Retinal pigment epithelial cell (primary cell): ENCODE data around the gene SHLD1.

ENCODE experiments used
- DNase-seq: peaks from one replicate; pipeline ENCODE4 v3.0.0-alpha.2; 2010; ENCODE audit warnings: low read depth
- H3K4me3 ChIP-seq: 2 replicates; pipeline ENCODE4 v1.5.1; 2011; ENCODE audit warnings: mild to moderate bottlenecking, low read length, control low read depth, moderate library complexity
- CTCF ChIP-seq: conservative IDR thresholded peaks from 2 replicates; pipeline ENCODE4 v1.5.1; 2011; ENCODE audit warnings: low read depth, low read length, control low read depth, inconsistent platforms

Gene SHLD1

GRCh38 chr20:5807431-5807830 is 57.2 kb downstream of the SHLD1 start:
- no peak overlapping the region for H3K4me3 ChIP-seq
- TF ChIP-seq CTCF = no peak

GRCh38 chr20:5808901-5809300 is 58.7 kb downstream of the SHLD1 start:
- H3K4me3 ChIP-seq = no peak overlapping the region
- no peak for DNase-seq
- TF ChIP-seq CTCF = no peak

More at GRCh38 chr20:5807431-5807830, 57.2 kb downstream of the SHLD1 start:
- DNase-seq = no peak

- no peak overlapping the region for H3K4me3 ChIP-seq
- no peak for TF ChIP-seq CTCF
- DNase-seq = no peak
Observed at GRCh38 chr20:5809495-5809894, 59.3 kb downstream of the SHLD1 start.

GRCh38 chr20:5810800-5811422 is 60.7 kb downstream of the SHLD1 start:
- no peak overlapping the region for H3K4me3 ChIP-seq
- DNase-seq = no peak
- TF ChIP-seq CTCF = no peak

GRCh38 chr20:5811746-5812145 is 61.5 kb downstream of the SHLD1 start:
- no peak for TF ChIP-seq CTCF
- no peak overlapping the region for H3K4me3 ChIP-seq
- no peak for DNase-seq

GRCh38 chr20:5818346-5818681 is 68.1 kb downstream of the SHLD1 start:
- no peak for DNase-seq
- no peak for TF ChIP-seq CTCF
- H3K4me3 ChIP-seq = no peak overlapping the region

GRCh38 chr20:5820738-5821137 is 70.5 kb downstream of the SHLD1 start:
- no peak for TF ChIP-seq CTCF
- no peak overlapping the region for H3K4me3 ChIP-seq
- no peak for DNase-seq
